SH-SY5Y (cell line): ENCODE measurements around the gene ZNF516.

Source experiments
- GATA2 ChIP-seq: IDR thresholded peaks from 2 replicates; pipeline ENCODE4 v1.6.1; 2011; ENCODE audit warnings: mild to moderate bottlenecking, low read depth, low read length
- GATA3 ChIP-seq: IDR thresholded peaks from 2 replicates; pipeline ENCODE4 v1.6.1; 2011; ENCODE audit warnings: low read depth, mild to moderate bottlenecking, low read length, moderate library complexity

DNA sequence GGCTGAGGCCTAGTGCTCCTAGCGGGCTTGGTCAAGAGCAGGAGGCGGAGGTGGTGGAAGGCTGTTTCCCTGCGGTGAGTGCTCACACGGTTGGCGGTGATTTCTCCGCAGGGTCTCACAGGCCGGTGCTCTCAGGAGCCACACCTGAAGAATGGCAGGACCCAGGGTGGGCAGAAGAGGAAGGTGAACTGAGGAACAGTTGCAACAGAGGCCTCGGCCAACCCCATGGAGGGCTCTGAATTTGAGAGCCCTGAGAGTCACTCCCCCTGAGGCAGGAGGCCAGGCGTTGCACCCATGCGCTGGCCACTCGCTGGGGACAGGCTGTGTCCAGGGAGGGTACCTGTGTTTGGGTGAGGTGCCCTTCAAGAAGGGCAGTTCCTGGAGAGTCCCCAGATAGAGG lies 35.3 kb upstream of the ZNF516 start:
- TF ChIP-seq GATA3, result no peak
- TF ChIP-seq GATA2, result no peak
